H9 (cell line): ENCODE data around the gene RIOK3. TPM values are rescaled to one million over a fixed set of nuclear protein-coding genes. Genes with fewer than 3 reads are reported as not detected.

Source experiments
- DNase-seq: peaks from one replicate; pipeline ENCODE4 v3.0.0-alpha.2; 2017
- H2AFZ ChIP-seq: one replicate; pipeline ENCODE4 v1.6.1; 2013; ENCODE audit warnings: mild to moderate bottlenecking, low read length, control low read depth, moderate library complexity
- H2AK5ac ChIP-seq: 2 replicates; pipeline ENCODE4 v1.6.1; 2013; ENCODE audit warnings: low read length, control low read depth, mixed read lengths; ENCODE audit not compliant: insufficient read length
- H2BK120ac ChIP-seq: one replicate; pipeline ENCODE4 v1.6.1; 2013; ENCODE audit warnings: low read depth, mild to moderate bottlenecking, low read length, control low read depth, inconsistent platforms; ENCODE audit not compliant: poor library complexity, severe bottlenecking
- H2BK12ac ChIP-seq: 2 replicates; pipeline ENCODE4 v1.6.1; 2013; ENCODE audit warnings: low read length, control low read depth, mixed read lengths, low read depth; ENCODE audit not compliant: insufficient read length
- H2BK15ac ChIP-seq: 2 replicates; pipeline ENCODE4 v1.6.1; 2013; ENCODE audit warnings: low read depth, low read length, control low read depth
- H2BK20ac ChIP-seq: one replicate; pipeline ENCODE4 v1.6.1; 2013; ENCODE audit warnings: low read depth, mild to moderate bottlenecking, low read length, control low read depth, inconsistent platforms; ENCODE audit not compliant: poor library complexity, severe bottlenecking
- H2BK5ac ChIP-seq: 2 replicates; pipeline ENCODE4 v1.6.1; 2013; ENCODE audit warnings: low read length, control low read depth, mixed read lengths; ENCODE audit not compliant: insufficient read length
- H3K14ac ChIP-seq: 2 replicates; pipeline ENCODE4 v1.6.1; 2013; ENCODE audit warnings: low read length, control low read depth; ENCODE audit not compliant: insufficient read depth
- H3K18ac ChIP-seq: 2 replicates; pipeline ENCODE4 v1.6.1; 2013; ENCODE audit warnings: low read depth, mild to moderate bottlenecking, mixed read lengths, low read length, control low read depth; ENCODE audit not compliant: insufficient read length
- H3K23ac ChIP-seq: 2 replicates; pipeline ENCODE4 v1.6.1; 2013; ENCODE audit warnings: low read length, control low read depth, mixed read lengths, low read depth; ENCODE audit not compliant: insufficient read length
- H3K23me2 ChIP-seq: 2 replicates; pipeline ENCODE4 v1.6.1; 2013; ENCODE audit warnings: low read depth, mild to moderate bottlenecking, mixed read lengths, low read length, control low read depth; ENCODE audit not compliant: insufficient read length, poor library complexity, severe bottlenecking
- H3K27ac ChIP-seq: 2 replicates; pipeline ENCODE4 v1.5.1; 2013; ENCODE audit warnings: low read length, control low read depth, mixed read lengths, low read depth; ENCODE audit not compliant: insufficient read length
- H3K27me3 ChIP-seq: 2 replicates; pipeline ENCODE4 v1.6.1; 2013; ENCODE audit warnings: low read length, control low read depth, inconsistent platforms; ENCODE audit not compliant: insufficient read depth
- H3K4ac ChIP-seq: 2 replicates; pipeline ENCODE4 v1.6.1; 2013; ENCODE audit warnings: low read depth, mild to moderate bottlenecking, control low read depth, inconsistent platforms, low read length, moderate library complexity
- H3K4me1 ChIP-seq: 2 replicates; pipeline ENCODE4 v1.6.1; 2013; ENCODE audit warnings: low read length, control low read depth, inconsistent platforms; ENCODE audit not compliant: insufficient read depth
- H3K4me2 ChIP-seq: 2 replicates; pipeline ENCODE4 v1.6.1; 2013; ENCODE audit warnings: low read length, control low read depth, mixed read lengths; ENCODE audit not compliant: insufficient read length, insufficient read depth
- H3K56ac ChIP-seq: 2 replicates; pipeline ENCODE4 v1.6.1; 2013; ENCODE audit warnings: low read depth, mild to moderate bottlenecking, mixed read lengths, low read length, control low read depth; ENCODE audit not compliant: insufficient read length
- H3K79me1 ChIP-seq: 2 replicates; pipeline ENCODE4 v1.6.1; 2013; ENCODE audit warnings: low read depth, mild to moderate bottlenecking, moderate library complexity, low read length, control low read depth, inconsistent platforms; ENCODE audit not compliant: insufficient read depth, poor library complexity, severe bottlenecking
- H3K79me2 ChIP-seq: 2 replicates; pipeline ENCODE4 v1.6.1; 2013; ENCODE audit warnings: low read length, control low read depth, inconsistent platforms; ENCODE audit not compliant: insufficient read depth
- H3K9ac ChIP-seq: 2 replicates; pipeline ENCODE4 v1.6.1; 2013; ENCODE audit warnings: low read length, control low read depth, mixed read lengths; ENCODE audit not compliant: insufficient read length; ENCODE audit errors: extremely low read depth
- H3K9me3 ChIP-seq: one replicate; pipeline ENCODE4 v1.6.1; 2013; ENCODE audit warnings: low read depth, low read length, inconsistent platforms; ENCODE audit not compliant: control insufficient read depth
- H3T11ph ChIP-seq: one replicate; pipeline ENCODE4 v1.6.1; 2013; ENCODE audit warnings: mild to moderate bottlenecking, low read length, control low read depth, inconsistent platforms
- H4K20me1 ChIP-seq: one replicate; pipeline ENCODE4 v1.6.1; 2013; ENCODE audit not compliant: control insufficient read depth, insufficient read length, insufficient read depth
- H4K5ac ChIP-seq: 2 replicates; pipeline ENCODE4 v1.6.1; 2013; ENCODE audit warnings: low read depth, mild to moderate bottlenecking, mixed read lengths, low read length, control low read depth; ENCODE audit not compliant: insufficient read length
- H4K8ac ChIP-seq: replicated peaks from 2 replicates; pipeline ENCODE4 v1.6.1; 2013; ENCODE audit warnings: low read length, control low read depth, mixed read lengths, low read depth; ENCODE audit not compliant: insufficient read length
- H4K91ac ChIP-seq: 2 replicates; pipeline ENCODE4 v1.6.1; 2013; ENCODE audit warnings: low read depth, mild to moderate bottlenecking, moderate library complexity, mixed read lengths, low read length, control low read depth; ENCODE audit not compliant: insufficient read length
- H3K27ac Mint-ChIP-seq, 3 experiments: 2 replicates in 2 of 3; 3 replicates in 1 of 3; pipeline ENCODE4 v1.8.0; 2020 to 2021; ENCODE audit warnings: mixed read lengths in 3 of 3, mild to moderate bottlenecking in 1 of 3, moderate library complexity in 1 of 3
- H3K27me3 Mint-ChIP-seq: 2 replicates; pipeline ENCODE4 v1.8.0; 2021; ENCODE audit warnings: low read depth, mild to moderate bottlenecking, moderate library complexity, mixed read lengths
- H3K36me3 Mint-ChIP-seq, 3 experiments: 2 replicates in 2 of 3; 3 replicates in 1 of 3; pipeline ENCODE4 v1.8.0; 2020 to 2021; ENCODE audit warnings: low read depth in 3 of 3, mixed read lengths in 3 of 3; ENCODE audit not compliant: insufficient read depth in 1 of 3
- H3K4me1 Mint-ChIP-seq, 2 experiments: 2 replicates each; pipeline ENCODE4 v1.8.0; 2020; ENCODE audit warnings: mixed read lengths in 2 of 2
- H3K4me3 Mint-ChIP-seq, 2 experiments: 2 replicates in 1 of 2; 3 replicates in 1 of 2; pipeline ENCODE4 v1.8.0; 2020 to 2021; ENCODE audit warnings: mild to moderate bottlenecking in 2 of 2, mixed read lengths in 2 of 2, moderate library complexity in 1 of 2
- H3K9me3 Mint-ChIP-seq, 2 experiments: 2 replicates in 1 of 2; 3 replicates in 1 of 2; pipeline ENCODE4 v1.8.0; 2020; ENCODE audit warnings: mild to moderate bottlenecking in 2 of 2, mixed read lengths in 2 of 2, moderate library complexity in 1 of 2
- CTCF ChIP-seq: fragments of 200-600 bp; sonication (generic); conservative IDR thresholded peaks from 3 replicates; pipeline ENCODE4 v1.8.0; 2021; ENCODE audit warnings: antibody characterized with exemption, mild to moderate bottlenecking
- WGBS: extraction: QIAGEN DNeasy Blood & Tissue Kit; methylation state at CpG from one replicate; pipeline ENCODE4 v1.1.7; 2013; ENCODE audit warnings: missing lambda C conversion rate, low lambda C conversion rate, mixed read lengths; ENCODE audit not compliant: insufficient read length; ENCODE audit errors: extremely low coverage; 5-methylcytosine and 5-hydroxymethylcytosine counted together
- total RNA-seq: library from RNA; stranded (reverse); gene quantifications from 2 replicates; pipeline ENCODE4 v1.2.1, GENCODE V29; 2021

Gene RIOK3
- total RNA-seq, 1 experiment from 2014 or later = 34.6 TPM

GRCh38 chr18:23405636-23406035, 47.5 kb upstream of the RIOK3 start:
- TF ChIP-seq CTCF = no peak
- Histone ChIP-seq H3K79me2 (no peaks in the 10 kb centered on the region), H4K8ac (no peak overlapping the region), H3K4ac (no peak overlapping the region), H3K14ac (no peak overlapping the region), H4K20me1 (no peaks in the 10 kb centered on the region), H2BK15ac (no peak overlapping the region), H3K23me2 (no peaks in the 10 kb centered on the region), H2BK120ac (no peak overlapping the region), H2AK5ac (no peak overlapping the region), H3K18ac (no peak overlapping the region), H2BK20ac (no peak overlapping the region), H3K23ac (no peak overlapping the region), H2BK5ac (no peak overlapping the region), H3K4me2 (no peak overlapping the region), H3K56ac (no peak overlapping the region), H3K79me1 (no peaks in the 10 kb centered on the region), H3K9me3 (no peaks in the 10 kb centered on the region), H3K27ac (no peak overlapping the region), H3K4me1 (no peaks in the 10 kb centered on the region; the same call in 1 of the 2 replicates), H4K5ac (no peak overlapping the region), H2AFZ (no peak overlapping the region), H3T11ph (no peak overlapping the region), H3K9ac (no peak overlapping the region), H3K27me3 (no peaks in the 10 kb centered on the region), H2BK12ac (no peak overlapping the region), H4K91ac (no peak overlapping the region)
- Mint-ChIP-seq H3K36me3 (peaks cover 0 to 6% (median 5%) of the 10 kb centered on the region in 3 experiments; a peak in 3 of 7 replicates), H3K27ac (no peak overlapping the region), H3K9me3 (no peaks in the 10 kb centered on the region; a peak in 1 of 5 replicates), H3K27me3 (no peaks in the 10 kb centered on the region; the same call in 1 of the 2 replicates), H3K4me1 (peaks cover 14 to 19% of the 10 kb centered on the region in 2 experiments), H3K4me3 (no peak overlapping the region)
- no peak for DNase-seq
- WGBS = no CpG with 5 or more reads among the region's 1 CpG
